C4-2B (cell line): ENCODE results near the gene PHLPP1.

Experiments used
- CTCF ChIP-seq: fragments of 450-650 bp; conservative IDR thresholded peaks from 2 replicates; pipeline ENCODE4 v1.5.1; 2017; ENCODE audit warnings: mild to moderate bottlenecking
- ZFX ChIP-seq: fragments of 450-650 bp; IDR thresholded peaks from 2 replicates; pipeline ENCODE4 v1.6.1; 2017

GRCh38 chr18:62867534-62867933 is 152.2 kb downstream of the PHLPP1 start:
- TF ChIP-seq CTCF (no peak), ZFX (no peak)
